HG02970 (cell line): ENCODE measurements around the gene SLFN11.
A peak's percentile ranks its signal among the peaks of the same experiment; 100 is the strongest.
"Not testable (repeated sequence)": the region's sequence is repeated elsewhere in the genome, so short reads cannot be mapped to it uniquely, and the experiment has no call there.

Experiments used
- ATAC-seq: cut with Tn5 transposase; IDR thresholded peaks from one replicate; pipeline ENCODE4 v1.9.1; 2021; ENCODE audit warnings: mild to moderate bottlenecking, moderate library complexity, moderate number of reproducible peaks; ENCODE audit not compliant: unreplicated experiment, low FRiP score

The SLFN11 gene

GRCh38 chr17:35373534-35373983 is at the start of gene SLFN11:
Gene SLFN11, minus strand, starts transcription at chr17:35373621. Its CDS starts 9,814 bp downstream, at chr17:35363807.
- peak; percentile 36 for ATAC-seq

GRCh38 chr17:35421069-35421468 is 47.6 kb upstream of the SLFN11 start:
- ATAC-seq, result not testable (repeated sequence)

GRCh38 chr17:35416659-35417058 is 43.2 kb upstream of the SLFN11 start:
- ATAC-seq, result no peak

GRCh38 chr17:35414707-35415106 is 41.3 kb upstream of the SLFN11 start:
- ATAC-seq, result not testable (repeated sequence)

GRCh38 chr17:35414247-35414646 is 40.8 kb upstream of the SLFN11 start:
- ATAC-seq, result no peak

GRCh38 chr17:35407531-35407930 is 34.1 kb upstream of the SLFN11 start:
- ATAC-seq, result no peak

GRCh38 chr17:35406568-35406967 is 33.1 kb upstream of the SLFN11 start:
- no peak for ATAC-seq

GRCh38 chr17:35404360-35404759 is 30.9 kb upstream of the SLFN11 start:
- ATAC-seq, result no peak

GRCh38 chr17:35393783-35394182 is 20.4 kb upstream of the SLFN11 start:
- ATAC-seq, result not testable (repeated sequence)

GRCh38 chr17:35390663-35391062 is 17.2 kb upstream of the SLFN11 start:
- ATAC-seq, result no peak

- ATAC-seq, result no peak
These were observed 16.7 kb upstream of the SLFN11 start for GRCh38 chr17:35390156-35390555.

GRCh38 chr17:35387496-35387895 is 14.1 kb upstream of the SLFN11 start:
- ATAC-seq, result no peak

GRCh38 chr17:35377706-35378105 is 4.3 kb upstream of the SLFN11 start:
- ATAC-seq, result no peak

GRCh38 chr17:35377068-35377467 is 3.6 kb upstream of the SLFN11 start:
- ATAC-seq, result no peak

GRCh38 chr17:35376245-35376644 is 2.8 kb upstream of the SLFN11 start:
- ATAC-seq, result no peak

- no peak for ATAC-seq
These were observed 1.4 kb upstream of the SLFN11 start for GRCh38 chr17:35374766-35375344.

GRCh38 chr17:35373984-35374765 is 754 bp upstream of the SLFN11 start:
- ATAC-seq, result peak; percentile 37

GRCh38 chr17:35372846-35373533 is 431 bp downstream of the SLFN11 start:
- peak; percentile 21 for ATAC-seq

GRCh38 chr17:35371934-35372333 is 1.5 kb downstream of the SLFN11 start:
- no peak for ATAC-seq

- peak; percentile 77 for ATAC-seq
These were observed 5.2 kb downstream of the SLFN11 start for GRCh38 chr17:35368081-35368830.

GRCh38 chr17:35361027-35361426 is 12.4 kb downstream of the SLFN11 start:
- no peak for ATAC-seq
